Epithelial cell of proximal tubule (primary cell): ENCODE measurements around the gene MALT1. TPM values are rescaled to one million over a fixed set of nuclear protein-coding genes. Genes with fewer than 3 reads are reported as not detected.
"Not testable (repeated sequence)": the region's sequence is repeated elsewhere in the genome, so short reads cannot be mapped to it uniquely, and the experiment has no call there.

Experiments used
- DNase-seq: peaks from one replicate; pipeline ENCODE4 v3.0.0-alpha.2; 2011; ENCODE audit warnings: low read depth
- H3K4me3 ChIP-seq: 2 replicates; pipeline ENCODE4 v1.5.1; 2011; ENCODE audit warnings: low read depth, mild to moderate bottlenecking, low read length
- total RNA-seq: library from RNA; depleted of rRNA; stranded (reverse); fragments of >200 nt; gene quantifications from 2 replicates; pipeline ENCODE4 v1.2.3, GENCODE V29; 2015
- TF ChIP-seq, protein P1 (sequence below): conservative IDR thresholded peaks from 2 replicates; pipeline ENCODE4 v1.5.1; 2012; ENCODE audit warnings: low read depth, mild to moderate bottlenecking, low read length

MALT1 gene
- total RNA-seq, 1 donor from 2014 or later, result 47.7 TPM

DNA sequence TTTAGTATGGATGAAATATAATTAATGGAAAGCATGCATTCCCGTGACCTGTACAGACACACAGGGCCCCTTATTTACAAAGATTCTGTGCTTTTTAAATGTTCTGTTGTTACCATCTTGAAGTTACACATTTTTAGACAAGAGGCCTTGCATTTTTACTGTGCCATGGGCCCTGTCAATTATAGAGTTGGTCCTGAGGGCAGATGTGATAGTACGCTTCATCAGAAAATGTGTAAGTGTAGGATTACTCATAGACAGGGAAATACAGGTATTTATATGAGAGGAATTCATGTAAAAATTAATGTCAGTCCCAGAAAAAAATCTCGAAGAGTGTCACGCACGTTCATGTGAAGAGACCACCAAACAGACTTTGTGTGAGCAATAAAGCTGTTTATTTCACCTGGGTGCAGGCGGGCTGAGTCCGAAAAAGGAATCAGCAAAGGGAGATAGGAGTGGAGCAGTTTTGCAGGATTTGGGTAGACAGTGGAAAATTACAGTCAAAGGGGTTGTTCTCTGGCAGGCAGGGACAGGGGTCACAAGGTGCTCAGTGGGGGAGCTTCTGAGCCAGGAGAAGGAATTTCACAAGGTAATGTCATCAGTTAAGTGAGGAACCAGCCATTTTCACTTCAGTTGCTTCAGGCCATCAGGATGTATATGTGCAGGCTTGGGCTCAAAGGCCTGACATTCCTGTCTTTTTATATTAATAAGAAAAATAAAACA lies 30.2 kb upstream of the MALT1 start:
- TF ChIP-seq, protein P1, sequence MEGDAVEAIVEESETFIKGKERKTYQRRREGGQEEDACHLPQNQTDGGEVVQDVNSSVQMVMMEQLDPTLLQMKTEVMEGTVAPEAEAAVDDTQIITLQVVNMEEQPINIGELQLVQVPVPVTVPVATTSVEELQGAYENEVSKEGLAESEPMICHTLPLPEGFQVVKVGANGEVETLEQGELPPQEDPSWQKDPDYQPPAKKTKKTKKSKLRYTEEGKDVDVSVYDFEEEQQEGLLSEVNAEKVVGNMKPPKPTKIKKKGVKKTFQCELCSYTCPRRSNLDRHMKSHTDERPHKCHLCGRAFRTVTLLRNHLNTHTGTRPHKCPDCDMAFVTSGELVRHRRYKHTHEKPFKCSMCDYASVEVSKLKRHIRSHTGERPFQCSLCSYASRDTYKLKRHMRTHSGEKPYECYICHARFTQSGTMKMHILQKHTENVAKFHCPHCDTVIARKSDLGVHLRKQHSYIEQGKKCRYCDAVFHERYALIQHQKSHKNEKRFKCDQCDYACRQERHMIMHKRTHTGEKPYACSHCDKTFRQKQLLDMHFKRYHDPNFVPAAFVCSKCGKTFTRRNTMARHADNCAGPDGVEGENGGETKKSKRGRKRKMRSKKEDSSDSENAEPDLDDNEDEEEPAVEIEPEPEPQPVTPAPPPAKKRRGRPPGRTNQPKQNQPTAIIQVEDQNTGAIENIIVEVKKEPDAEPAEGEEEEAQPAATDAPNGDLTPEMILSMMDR, result no peak
- no peak for DNase-seq
- no peak overlapping the region for H3K4me3 ChIP-seq

DNA sequence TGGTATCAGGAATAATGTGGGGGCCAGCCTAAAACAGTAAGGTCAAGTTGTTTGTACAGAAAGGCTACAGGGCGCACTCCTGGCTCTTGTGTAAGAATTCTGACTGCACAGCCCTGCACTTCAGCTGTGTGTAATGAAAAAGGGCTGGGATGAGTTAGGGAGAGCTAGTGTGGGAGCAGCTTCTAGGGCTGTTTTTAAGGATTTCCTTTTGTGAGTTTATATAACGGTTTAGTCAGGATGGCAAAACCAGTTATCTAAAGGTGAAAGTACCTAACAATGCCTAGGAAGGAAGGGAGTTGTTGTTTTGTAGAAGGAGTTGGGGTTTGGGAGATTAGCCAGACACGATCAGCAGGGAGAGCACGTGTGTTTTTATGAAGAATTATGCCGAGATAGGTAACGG lies 27.7 kb upstream of the MALT1 start:
- not testable (repeated sequence) for DNase-seq, H3K4me3 ChIP-seq

DNA sequence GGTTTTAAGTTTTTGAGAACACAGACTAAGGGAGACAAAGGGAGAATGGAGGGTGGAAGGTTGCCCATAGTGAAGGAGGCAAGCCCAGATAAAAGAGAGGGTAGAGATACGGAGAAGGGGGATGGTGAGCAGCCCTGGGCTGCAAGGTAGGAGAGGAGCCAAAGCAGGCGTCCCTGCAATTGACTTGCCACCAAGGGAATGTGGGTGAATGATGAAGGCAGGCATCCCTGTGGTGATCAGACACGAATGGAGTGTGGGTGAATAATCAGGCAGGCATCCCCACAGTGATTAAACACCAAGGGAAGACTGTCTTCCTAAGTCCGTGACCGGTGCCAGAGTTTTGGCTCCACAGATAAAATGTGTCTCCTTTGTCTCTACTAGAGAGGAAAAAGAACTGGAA lies 25.9 kb upstream of the MALT1 start:
- TF ChIP-seq, protein P1, result no peak
- no peak for DNase-seq
- H3K4me3 ChIP-seq, result no peak overlapping the region

DNA sequence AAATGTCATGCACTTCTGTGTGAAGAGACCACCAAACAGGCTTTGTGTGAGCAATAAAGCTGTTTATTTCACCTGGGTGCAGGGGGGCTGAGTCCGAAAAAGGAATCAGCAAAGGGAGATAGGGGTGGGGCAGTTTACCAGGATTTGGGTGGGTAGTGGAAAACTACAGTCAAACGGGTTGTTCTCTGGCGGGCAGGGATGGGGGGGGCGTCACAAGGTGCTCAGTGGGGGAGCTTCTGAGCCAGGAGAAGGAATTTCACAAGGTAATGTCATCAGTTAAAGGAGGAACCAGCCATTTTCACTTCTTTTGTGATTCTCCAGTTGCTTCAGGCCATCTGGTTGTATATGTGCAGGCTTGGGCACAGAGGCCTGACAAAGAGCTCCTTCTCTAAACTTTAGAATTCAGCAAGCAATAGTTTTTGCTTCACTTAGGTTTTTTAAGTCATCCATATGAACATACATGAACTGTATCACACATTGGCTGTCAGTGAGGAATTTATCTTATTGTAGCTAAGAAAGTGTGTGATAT lies 24.9 kb upstream of the MALT1 start:
- no peak overlapping the region for H3K4me3 ChIP-seq
- TF ChIP-seq, protein P1, result no peak
- DNase-seq, result no peak

DNA sequence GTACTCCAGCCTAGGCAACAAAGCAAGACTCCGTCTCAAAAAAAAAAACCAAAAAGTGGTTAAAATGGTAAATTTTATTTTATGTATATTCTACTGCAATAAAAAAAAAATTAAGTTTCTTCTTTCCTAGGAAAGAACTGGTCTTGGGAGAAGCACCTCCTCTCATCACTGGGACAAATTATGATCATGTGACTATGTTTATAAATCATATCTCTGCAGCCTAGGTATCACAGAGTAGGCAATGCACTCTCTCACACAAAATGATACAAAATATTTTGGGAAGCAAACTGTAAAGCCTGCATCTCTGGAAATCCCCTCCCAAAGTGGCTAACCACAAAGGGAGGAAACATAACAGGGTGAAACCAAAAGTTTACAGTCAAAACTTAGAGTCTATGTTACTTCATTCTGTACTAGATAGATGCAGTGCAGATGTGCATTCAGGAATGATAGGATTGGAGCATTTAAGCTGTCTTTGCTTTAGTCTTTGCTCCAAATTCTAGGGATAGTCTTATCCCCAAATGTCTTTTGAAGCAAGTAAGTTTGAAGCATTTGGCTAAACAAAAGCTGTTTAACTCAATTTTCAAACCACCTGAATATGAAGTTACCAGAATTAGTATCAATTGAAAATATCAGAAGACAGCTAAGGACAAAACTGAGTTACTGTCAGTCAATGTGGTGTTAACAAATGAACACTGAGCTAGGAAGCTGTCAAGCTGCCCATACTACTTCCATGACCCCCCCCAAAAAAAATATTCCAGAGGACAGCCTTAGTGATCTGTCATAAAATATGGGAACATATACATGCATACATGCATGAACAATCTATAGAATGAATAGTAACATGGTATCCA lies 21.1 kb upstream of the MALT1 start:
- TF ChIP-seq, protein P1, result no peak
- no peak for DNase-seq
- H3K4me3 ChIP-seq, result no peak overlapping the region

DNA sequence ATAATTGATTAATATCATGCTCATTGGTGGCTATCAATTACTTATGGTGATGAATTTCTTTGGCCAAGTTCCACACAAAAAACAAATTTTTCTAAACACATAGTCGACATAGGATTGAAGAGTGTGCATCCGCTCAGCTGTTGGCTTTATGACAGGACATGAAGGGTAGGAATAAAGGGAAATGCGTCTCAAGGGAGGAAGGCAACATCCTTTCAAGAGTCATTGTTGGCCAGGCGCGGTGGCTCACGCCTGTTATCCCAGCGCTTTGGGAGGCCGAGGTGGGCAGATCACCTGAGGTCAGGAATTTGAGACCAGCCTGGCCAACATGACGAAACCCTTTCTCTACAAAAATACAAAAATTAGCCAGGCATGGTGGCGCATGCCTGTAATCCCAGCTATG lies 20.4 kb upstream of the MALT1 start:
- DNase-seq, H3K4me3 ChIP-seq: not testable (repeated sequence)

DNA sequence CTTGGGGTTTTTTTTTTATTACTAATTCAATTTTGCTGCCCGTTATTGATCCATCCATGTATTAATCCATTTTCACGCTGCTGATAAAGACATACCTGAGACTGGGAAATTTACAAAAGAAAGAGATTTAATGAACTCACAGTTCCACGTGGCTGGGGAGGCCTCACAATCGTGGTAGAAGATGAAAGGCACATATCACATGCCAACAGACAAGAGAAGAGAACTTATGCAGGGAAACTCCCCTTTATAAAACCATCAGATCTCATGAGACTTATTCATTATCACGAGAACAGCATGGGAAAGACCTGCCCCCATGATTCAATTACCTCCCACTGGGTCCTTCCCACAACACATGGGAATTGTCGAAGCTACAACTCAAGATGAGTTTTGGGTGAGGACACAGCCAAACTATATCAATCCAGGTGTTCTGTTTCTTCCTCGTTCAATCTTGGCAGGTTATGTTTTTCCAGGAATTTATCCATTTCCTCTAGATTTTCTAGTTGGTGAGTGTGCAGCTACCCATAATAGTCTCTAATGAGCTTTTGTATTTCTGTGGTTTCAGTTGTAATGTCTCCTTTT lies 18.0 kb upstream of the MALT1 start:
- not testable (repeated sequence) for DNase-seq, H3K4me3 ChIP-seq

DNA sequence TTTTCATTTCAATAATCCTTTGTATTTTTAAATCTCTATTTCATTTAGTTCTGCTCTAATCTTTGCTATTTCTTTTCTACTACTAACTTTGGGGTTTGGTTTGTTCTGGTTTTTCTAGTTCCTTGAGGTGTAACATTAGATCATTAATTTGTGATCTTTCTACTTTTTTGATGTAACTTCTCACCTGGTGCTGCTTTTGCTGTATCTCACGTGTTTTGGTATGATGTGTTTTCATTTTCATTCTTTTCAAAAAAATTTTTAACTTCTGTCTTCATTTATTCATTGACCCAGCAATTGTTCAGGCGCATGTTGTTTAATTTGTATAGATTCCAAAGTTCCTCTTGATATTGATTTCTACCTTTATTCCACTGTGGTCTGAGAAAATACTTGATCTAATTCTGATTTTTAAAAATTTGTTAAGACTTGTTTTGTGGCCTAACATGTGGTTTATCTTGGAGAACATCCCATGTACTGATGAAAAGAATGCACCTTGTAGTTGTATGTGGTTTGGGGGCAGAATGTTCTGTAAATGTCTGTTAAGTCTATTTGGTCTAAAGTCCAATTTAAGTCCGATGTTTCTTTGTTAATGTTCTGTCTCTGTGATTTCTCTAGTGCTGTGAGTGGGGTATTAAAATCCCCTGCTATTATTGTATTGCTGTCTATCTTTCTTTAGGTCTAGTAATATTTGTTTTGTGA lies 17.3 kb upstream of the MALT1 start:
- no peak for DNase-seq
- TF ChIP-seq, protein P1, result no peak
- no peak overlapping the region for H3K4me3 ChIP-seq
